AG10803 (cell line): ENCODE measurements around the gene OSBPL2.

ENCODE experiments used
- DNase-seq: peaks from one replicate; pipeline ENCODE4 v3.0.0; 2010; ENCODE audit warnings: low read depth
- H3K4me3 ChIP-seq: 2 replicates; pipeline ENCODE4 v1.5.1; 2011; ENCODE audit warnings: mild to moderate bottlenecking, low read length, control low read depth
- TF ChIP-seq, protein P1 (sequence below): conservative IDR thresholded peaks from 2 replicates; pipeline ENCODE4 v1.5.1; 2011; ENCODE audit warnings: mild to moderate bottlenecking, low read length, control low read depth, inconsistent platforms

Gene OSBPL2

DNA sequence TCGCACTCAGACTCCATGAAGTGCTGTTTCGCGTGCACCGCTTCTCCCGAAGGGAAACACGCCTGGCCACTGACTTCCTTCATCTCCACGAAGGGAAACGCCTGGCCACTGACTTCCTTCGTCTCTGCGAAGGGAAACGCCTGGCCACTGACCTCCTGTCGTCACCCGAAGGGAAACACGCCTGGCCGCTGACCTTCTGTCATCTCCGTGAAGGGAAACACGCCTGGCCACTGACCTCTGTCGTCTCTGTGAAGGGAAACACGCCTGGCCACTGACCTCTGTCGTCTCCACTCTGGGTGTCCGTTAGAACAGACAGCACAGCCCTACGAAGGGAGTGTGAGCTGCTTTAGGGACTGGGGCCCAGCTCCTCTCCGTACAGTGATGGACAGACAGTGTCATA is 47.4 kb downstream of the OSBPL2 start:
- TF ChIP-seq, protein P1, sequence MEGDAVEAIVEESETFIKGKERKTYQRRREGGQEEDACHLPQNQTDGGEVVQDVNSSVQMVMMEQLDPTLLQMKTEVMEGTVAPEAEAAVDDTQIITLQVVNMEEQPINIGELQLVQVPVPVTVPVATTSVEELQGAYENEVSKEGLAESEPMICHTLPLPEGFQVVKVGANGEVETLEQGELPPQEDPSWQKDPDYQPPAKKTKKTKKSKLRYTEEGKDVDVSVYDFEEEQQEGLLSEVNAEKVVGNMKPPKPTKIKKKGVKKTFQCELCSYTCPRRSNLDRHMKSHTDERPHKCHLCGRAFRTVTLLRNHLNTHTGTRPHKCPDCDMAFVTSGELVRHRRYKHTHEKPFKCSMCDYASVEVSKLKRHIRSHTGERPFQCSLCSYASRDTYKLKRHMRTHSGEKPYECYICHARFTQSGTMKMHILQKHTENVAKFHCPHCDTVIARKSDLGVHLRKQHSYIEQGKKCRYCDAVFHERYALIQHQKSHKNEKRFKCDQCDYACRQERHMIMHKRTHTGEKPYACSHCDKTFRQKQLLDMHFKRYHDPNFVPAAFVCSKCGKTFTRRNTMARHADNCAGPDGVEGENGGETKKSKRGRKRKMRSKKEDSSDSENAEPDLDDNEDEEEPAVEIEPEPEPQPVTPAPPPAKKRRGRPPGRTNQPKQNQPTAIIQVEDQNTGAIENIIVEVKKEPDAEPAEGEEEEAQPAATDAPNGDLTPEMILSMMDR: no peak
- no peak overlapping the region for H3K4me3 ChIP-seq
- no peak for DNase-seq

DNA sequence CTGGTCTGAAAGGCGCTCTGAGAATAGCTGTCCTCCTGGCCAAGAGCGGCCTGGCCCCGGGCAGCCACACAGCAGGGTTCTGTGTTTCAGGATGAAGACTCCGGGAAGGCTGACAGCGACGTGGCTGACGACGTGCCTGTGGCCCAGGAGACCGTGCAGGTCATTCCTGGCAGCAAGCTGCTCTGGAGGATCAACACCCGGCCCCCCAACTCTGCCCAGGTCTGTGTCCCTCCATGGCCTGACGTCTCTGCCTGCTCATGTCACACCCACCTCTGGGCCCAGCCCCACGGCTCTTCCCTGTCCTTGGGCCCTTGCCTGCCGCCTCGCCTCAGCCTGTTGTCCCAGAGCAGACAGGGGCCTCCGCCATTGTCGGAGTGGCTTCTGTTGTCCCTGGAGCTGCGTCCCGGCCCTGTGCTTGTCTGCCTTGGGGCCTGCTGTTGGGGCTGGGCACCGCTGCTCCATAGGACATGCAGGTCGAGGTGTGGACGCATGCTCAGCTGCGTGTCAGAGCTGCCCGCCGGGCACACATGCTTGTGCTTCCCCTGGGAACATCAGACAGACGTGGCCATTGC is 48.3 kb downstream of the OSBPL2 start:
- no peak overlapping the region for H3K4me3 ChIP-seq

DNA sequence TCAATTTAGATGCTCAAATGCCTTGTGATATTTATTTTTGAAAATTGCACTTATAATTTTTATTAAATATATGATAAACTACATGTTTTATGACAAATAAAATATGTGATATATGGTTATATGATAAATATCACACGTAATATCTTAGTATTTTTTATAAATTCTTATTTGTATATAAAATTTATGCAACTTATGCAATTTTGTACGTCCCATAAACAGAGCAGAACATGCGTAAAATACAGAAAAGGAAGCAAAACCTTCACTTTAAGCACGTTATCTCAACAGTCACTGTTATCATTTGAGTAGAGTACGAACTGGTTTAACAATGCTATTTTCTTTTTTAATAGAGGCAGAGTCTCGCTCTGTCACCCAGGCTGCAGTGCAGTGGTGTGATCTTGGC is 48.8 kb downstream of the OSBPL2 start:
- no peak for DNase-seq
- TF ChIP-seq, protein P1: no peak
- H3K4me3 ChIP-seq: no peak overlapping the region

More for the DNA sequence above, 48.3 kb downstream of the OSBPL2 start:
- TF ChIP-seq, protein P1: no peak
- no peak for DNase-seq

DNA sequence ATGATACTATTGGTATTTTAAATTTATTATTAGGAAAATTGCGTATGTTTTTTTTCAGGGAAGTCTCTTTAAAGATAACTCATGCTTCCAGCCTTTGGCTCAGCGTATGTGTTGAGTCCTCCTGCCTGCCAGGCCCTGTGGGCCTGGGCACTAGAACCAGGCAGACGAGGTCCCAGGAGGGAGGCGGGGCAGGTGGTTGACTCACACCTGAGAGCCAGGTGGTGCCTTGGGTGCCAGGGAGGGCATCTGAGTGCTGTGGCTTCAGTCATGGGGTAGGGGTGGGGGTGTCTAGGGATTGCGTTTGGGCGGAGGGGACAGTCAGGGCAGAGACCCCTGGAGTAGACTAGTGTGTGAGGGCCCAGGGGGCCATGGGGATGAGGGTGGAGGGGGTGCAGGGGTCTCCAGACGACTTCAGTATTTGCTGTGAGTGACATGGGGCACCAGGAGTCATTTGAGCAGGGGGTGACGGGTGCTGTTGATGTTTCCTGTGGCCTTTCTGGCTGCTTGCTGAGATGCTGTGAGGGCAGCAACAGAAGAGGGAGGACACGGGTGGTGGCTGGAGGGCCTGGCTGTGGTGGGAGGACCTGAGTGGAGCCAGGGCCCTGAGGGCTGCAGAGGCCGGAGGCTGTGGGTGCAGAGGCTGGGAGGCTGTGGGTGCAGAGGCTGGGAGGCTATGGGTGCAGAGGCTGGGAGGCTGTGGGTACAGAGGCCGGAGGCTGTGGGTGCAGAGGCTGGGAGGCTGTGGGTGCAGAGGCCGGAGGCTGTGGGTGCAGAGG is 49.6 kb downstream of the OSBPL2 start:
- TF ChIP-seq, protein P1: no peak
- no peak overlapping the region for H3K4me3 ChIP-seq
- no peak for DNase-seq

DNA sequence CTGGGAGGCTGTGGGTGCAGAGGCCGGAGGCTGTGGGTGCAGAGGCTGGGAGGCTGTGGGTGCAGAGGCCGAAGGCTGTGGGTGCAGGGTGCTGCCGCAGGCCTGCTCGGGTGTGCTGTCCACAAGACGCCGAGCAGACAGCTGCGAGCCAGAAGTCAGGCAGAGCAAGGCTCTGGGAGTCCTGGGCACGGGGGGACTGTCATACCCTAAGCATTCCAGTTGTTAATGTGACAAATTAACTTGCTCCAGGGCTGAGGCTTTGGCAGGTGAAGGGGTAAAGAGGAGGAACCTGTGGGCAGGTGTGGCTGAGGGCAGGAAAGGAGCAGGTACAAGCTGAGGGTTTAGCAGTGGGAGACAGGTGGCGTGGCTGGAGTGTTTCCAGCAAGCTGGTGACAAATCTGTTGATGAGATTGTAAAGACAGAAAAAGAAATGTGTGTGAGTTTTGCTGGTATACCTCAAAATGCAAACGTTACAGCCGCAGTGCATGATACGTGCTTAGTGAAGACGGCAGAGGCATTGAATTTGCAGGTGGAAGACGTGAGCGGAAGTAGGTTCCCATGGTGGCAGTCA is 50.3 kb downstream of the OSBPL2 start:
- no peak for DNase-seq
- H3K4me3 ChIP-seq: no peak overlapping the region
- TF ChIP-seq, protein P1: no peak

DNA sequence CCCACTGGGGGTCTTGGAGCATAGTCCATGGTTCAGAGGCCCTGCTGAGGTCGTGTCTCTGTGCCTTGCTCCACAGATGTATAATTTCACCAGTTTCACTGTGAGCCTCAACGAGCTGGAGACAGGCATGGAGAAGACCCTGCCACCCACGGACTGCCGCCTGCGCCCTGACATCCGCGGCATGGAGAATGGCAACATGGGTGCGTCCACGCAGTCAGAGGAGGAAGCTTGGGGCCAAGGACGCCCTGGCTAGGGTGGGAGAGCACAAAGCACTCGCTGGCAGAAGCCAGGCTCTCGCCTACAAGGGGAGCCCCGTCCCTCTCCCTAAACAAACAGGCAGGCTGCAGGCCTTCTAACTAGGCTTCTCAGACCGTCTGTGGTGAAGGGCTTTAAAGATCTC is 50.8 kb downstream of the OSBPL2 start:
- TF ChIP-seq, protein P1: no peak
- DNase-seq: no peak
- no peak overlapping the region for H3K4me3 ChIP-seq

DNA sequence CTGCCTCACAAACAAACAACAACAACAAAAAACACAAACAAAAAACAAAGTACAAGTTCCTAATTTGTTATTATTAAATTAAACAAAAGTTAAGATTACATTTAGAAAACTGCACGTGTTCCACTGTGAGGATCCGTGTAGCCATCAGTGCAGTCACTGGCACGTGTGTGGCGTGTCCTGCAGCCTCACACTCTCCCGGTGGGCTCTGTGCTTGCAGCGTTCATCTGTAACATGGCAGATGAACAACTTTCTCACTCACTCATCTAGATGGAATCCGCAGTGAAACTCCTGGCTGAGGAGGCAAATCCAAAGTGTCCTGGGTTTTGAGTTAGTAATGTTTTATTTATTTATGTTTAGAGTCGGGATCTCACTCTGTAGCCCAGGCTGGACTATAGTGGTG is 51.6 kb downstream of the OSBPL2 start:
- no peak overlapping the region for H3K4me3 ChIP-seq
- TF ChIP-seq, protein P1: no peak
- DNase-seq: no peak
